AG04450 (cell line): Measurements from ENCODE around the gene TTC34. TPM values are rescaled to one million over a fixed set of nuclear protein-coding genes. Genes with fewer than 3 reads are reported as not detected.

Source experiments
- CTCF ChIA-PET: fragments of 300-600, 350-600 bp; formaldehyde crosslinking; extraction: SDS; loops from one replicate; lab custom pipeline; 2022; ENCODE audit warnings: antibody characterized with exemption, inconsistent platforms; lab: Charles Lee
- POLR2A ChIA-PET: fragments of 350-600 bp; formaldehyde crosslinking; extraction: SDS; loops from one replicate; lab custom pipeline; 2021; ENCODE audit warnings: antibody characterized with exemption, inconsistent platforms; lab: Yijun Ruan, JAX
- DNase-seq: peaks from one replicate; pipeline ENCODE4 v3.0.0-alpha.2; 2011; ENCODE audit warnings: low read depth, low spot score
- H3K27ac ChIP-seq: one replicate; pipeline ENCODE4 v1.5.1; 2012; ENCODE audit warnings: low read depth, low read length, control low read depth
- H3K27me3 ChIP-seq: one replicate; pipeline ENCODE4 v1.6.0; 2012; ENCODE audit warnings: low read length; ENCODE audit not compliant: control insufficient read depth, insufficient read depth
- H3K4me3 ChIP-seq: 2 replicates; pipeline ENCODE4 v1.5.1; 2011; ENCODE audit warnings: mild to moderate bottlenecking, low read depth, low read length, control low read depth
- H3K9me3 ChIP-seq: 2 replicates; pipeline ENCODE4 v1.5.1; 2012; ENCODE audit warnings: low read length; ENCODE audit not compliant: control insufficient read depth, insufficient read depth
- polyA plus RNA-seq: library from polyadenylated mRNA; depleted of rRNA; stranded (reverse); fragments of >200 nt; gene quantifications from 2 replicates; pipeline ENCODE4 v1.2.3, GENCODE V29; 2011
- TF ChIP-seq, protein P1 (sequence below): IDR thresholded peaks from 2 replicates; pipeline ENCODE4 v1.5.1; 2011; ENCODE audit warnings: low read depth, low read length, control low read depth, inconsistent platforms

TTC34 gene
- polyA plus RNA-seq, 1 experiment = 0.06 TPM

- peaks cover 6% of the 10 kb centered on the region; the same call in 1 of the 2 replicates for H3K9me3 ChIP-seq
- POLR2A ChIA-PET = no interaction called here
- DNase-seq = no peak
- TF ChIP-seq, protein P1, sequence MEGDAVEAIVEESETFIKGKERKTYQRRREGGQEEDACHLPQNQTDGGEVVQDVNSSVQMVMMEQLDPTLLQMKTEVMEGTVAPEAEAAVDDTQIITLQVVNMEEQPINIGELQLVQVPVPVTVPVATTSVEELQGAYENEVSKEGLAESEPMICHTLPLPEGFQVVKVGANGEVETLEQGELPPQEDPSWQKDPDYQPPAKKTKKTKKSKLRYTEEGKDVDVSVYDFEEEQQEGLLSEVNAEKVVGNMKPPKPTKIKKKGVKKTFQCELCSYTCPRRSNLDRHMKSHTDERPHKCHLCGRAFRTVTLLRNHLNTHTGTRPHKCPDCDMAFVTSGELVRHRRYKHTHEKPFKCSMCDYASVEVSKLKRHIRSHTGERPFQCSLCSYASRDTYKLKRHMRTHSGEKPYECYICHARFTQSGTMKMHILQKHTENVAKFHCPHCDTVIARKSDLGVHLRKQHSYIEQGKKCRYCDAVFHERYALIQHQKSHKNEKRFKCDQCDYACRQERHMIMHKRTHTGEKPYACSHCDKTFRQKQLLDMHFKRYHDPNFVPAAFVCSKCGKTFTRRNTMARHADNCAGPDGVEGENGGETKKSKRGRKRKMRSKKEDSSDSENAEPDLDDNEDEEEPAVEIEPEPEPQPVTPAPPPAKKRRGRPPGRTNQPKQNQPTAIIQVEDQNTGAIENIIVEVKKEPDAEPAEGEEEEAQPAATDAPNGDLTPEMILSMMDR = no peak
- CTCF ChIA-PET = no interaction called here
- no peak overlapping the region for H3K27ac ChIP-seq
- peaks cover 10% of the 10 kb centered on the region for H3K27me3 ChIP-seq
- H3K4me3 ChIP-seq = no peak overlapping the region
Measured at GRCh38 chr1:2604844-2605508, 196.5 kb downstream of the TTC34 start.

- CTCF ChIA-PET = no interaction called here
- Histone ChIP-seq H3K27me3 (peaks cover 8% of the 10 kb centered on the region), H3K9me3 (peaks cover 6% of the 10 kb centered on the region; the same call in 1 of the 2 replicates), H3K4me3 (no peak overlapping the region), H3K27ac (no peak overlapping the region)
- TF ChIP-seq, protein P1 = no peak
- no peak for DNase-seq
- POLR2A ChIA-PET = no interaction called here
Measured at GRCh38 chr1:2604156-2604843, 197.2 kb downstream of the TTC34 start.

GRCh38 chr1:2603521-2604155, 197.9 kb downstream of the TTC34 start:
- TF ChIP-seq, protein P1 = no peak
- no peak for DNase-seq
- ChIA-PET POLR2A (no interaction called here), CTCF (no interaction called here)
- H3K27me3 ChIP-seq = peaks cover 8% of the 10 kb centered on the region
- no peak overlapping the region for H3K4me3 ChIP-seq
- H3K9me3 ChIP-seq = peaks cover 6% of the 10 kb centered on the region
- no peak overlapping the region for H3K27ac ChIP-seq

DNA sequence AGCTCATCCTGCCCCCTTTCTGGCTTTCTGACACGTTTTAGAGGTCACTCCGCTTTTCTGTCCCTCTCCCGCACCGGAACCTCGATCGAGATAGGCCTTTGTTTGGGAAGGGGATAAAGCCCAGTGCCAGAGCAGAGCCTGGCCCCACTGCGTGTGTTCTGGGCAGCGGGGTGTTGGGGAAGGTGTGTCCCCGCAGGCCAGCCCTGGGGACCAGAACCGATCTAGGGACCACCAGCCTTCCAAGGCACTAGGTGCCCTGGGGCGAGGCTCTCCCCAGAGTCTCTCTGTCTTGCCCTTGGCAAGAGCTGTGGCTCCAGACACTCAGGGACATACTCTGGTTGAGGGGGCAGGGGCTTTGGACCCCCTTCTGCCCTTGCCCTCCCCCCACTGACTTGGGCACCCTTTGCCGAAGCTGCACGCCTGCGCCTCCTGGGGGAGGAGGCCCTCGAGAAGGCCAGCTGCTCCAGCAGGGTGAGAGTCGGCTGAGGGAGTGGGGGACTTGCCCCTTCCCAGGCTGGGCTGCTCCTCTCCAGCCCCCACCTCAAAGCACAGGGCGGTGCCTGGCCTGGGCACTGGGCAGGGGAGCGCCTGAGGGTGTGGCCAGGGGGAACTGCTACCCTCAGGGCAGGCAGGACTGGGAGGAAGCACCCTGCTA, 198.5 kb downstream of the TTC34 start:
- TF ChIP-seq, protein P1 = no peak
- Histone ChIP-seq H3K4me3 (no peak overlapping the region), H3K27me3 (peaks cover 7% of the 10 kb centered on the region), H3K9me3 (peaks cover 5% of the 10 kb centered on the region), H3K27ac (no peak overlapping the region)
- no peak for DNase-seq
- ChIA-PET POLR2A (interaction anchor here (0.6 kb wide), 1 partner anchor 190 kb away, joined by 3 read pairs; no protein-coding TSS in a partner anchor), CTCF (no interaction called here)
